Urinary bladder (tissue), 4 donors: ENCODE results near the gene SDHB. TPM values are rescaled to one million over a fixed set of nuclear protein-coding genes. Genes with fewer than 3 reads are reported as not detected.

Source experiments
- DNase-seq: peaks from one replicate; pipeline ENCODE4 v3.0.0-alpha.2; 2015; ENCODE audit errors: extremely low spot score
- H3K27ac ChIP-seq: one replicate; pipeline ENCODE4 v1.5.1; 2013; ENCODE audit warnings: low read depth, mild to moderate bottlenecking, moderate library complexity
- H3K36me3 ChIP-seq: one replicate; pipeline ENCODE4 v1.6.1; 2013; ENCODE audit warnings: mild to moderate bottlenecking, moderate library complexity; ENCODE audit not compliant: insufficient read depth
- H3K4me1 ChIP-seq: one replicate; pipeline ENCODE4 v1.6.1; 2013; ENCODE audit warnings: mild to moderate bottlenecking, moderate library complexity; ENCODE audit not compliant: insufficient read depth
- H3K4me3 ChIP-seq: one replicate; pipeline ENCODE4 v1.5.1; 2013; ENCODE audit warnings: low read depth, low read length
- WGBS: extraction: QIAGEN DNeasy Blood & Tissue Kit; methylation state at CpG from one replicate; pipeline ENCODE4 v1.1.7; 2013; 5-methylcytosine and 5-hydroxymethylcytosine counted together
- polyA plus RNA-seq: library from polyadenylated mRNA; stranded (reverse); fragments of 200-250 nt; gene quantifications from one replicate; pipeline ENCODE4 v1.2.3, GENCODE V29; 2013
- total RNA-seq: library from RNA; depleted of rRNA; stranded (reverse); fragments of >200 nt; gene quantifications from one replicate; pipeline ENCODE4 v1.2.3, GENCODE V29; 2014
- donor health status: healthy with polysubstance abuse.
- donor health status: healthy.

SDHB gene
- total and polyA plus RNA-seq, 2 donors, result 84.1 to 114 TPM

DNA sequence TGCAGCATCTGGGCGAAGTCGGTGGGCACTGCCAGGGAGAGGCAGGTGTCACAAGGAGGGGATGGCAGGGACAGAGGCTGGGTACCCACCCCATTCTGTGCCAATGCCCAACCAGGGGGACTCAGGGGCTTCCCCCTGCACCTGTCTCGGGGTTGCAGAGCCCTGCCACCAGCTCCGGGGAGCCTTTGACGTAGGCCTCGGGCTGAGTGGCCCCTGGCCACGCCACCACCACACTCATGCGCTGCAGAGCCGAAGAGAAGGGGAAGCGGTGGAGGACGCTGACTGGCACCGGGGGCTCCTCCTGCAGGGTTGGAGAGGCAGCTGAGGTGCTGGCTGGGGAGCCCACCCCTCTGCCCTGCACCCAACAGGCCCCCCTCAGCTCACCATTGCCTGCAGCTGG lies 61.7 kb downstream of the SDHB start:
- Histone ChIP-seq H3K4me1 (no peaks in the 10 kb centered on the region), H3K27ac (no peak overlapping the region), H3K36me3 (peaks cover 6% of the 10 kb centered on the region), H3K4me3 (no peak overlapping the region)
- 96% methylated on average over 12 of the region's 12 CpGs for WGBS
- no peak for DNase-seq

DNA sequence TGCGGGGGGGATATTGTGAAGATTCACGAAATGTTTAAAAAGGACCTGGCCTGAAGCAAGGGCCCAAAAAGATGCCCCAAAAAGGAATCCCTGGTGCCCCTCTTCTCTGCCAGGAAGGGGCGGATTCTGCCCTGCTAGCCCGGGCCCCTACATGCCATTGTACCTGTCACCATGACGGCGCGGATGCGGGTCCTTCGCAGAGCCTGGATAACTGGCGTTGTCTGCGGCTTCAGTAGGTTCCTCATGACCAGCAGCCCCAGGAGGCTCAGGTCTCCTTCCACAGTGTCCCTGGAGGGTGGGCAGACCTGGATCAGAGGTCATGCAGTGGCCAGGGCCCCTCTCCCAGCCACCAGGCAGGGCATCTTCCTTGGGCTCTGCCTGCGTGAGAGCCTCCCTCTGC lies 62.3 kb downstream of the SDHB start:
- Histone ChIP-seq H3K4me1 (no peaks in the 10 kb centered on the region), H3K27ac (no peak overlapping the region), H3K36me3 (peaks cover 6% of the 10 kb centered on the region), H3K4me3 (no peak overlapping the region)
- 97% methylated on average over 12 of the region's 12 CpGs for WGBS
- no peak for DNase-seq

GRCh38 chr1:16989676-16990391 lies 64.0 kb downstream of the SDHB start:
- H3K4me1 ChIP-seq, result no peaks in the 10 kb centered on the region
- no peak overlapping the region for H3K27ac ChIP-seq
- WGBS, result 95% methylated on average over 22 of the region's 22 CpGs
- DNase-seq, result no peak
- H3K36me3 ChIP-seq, result peaks cover 4% of the 10 kb centered on the region
- no peak overlapping the region for H3K4me3 ChIP-seq

- Histone ChIP-seq H3K4me1 (no peaks in the 10 kb centered on the region), H3K27ac (no peak overlapping the region), H3K4me3 (no peak overlapping the region), H3K36me3 (peaks cover 4% of the 10 kb centered on the region)
- DNase-seq, result no peak
- WGBS, result 96% methylated on average over 13 of the region's 13 CpGs
Observed at GRCh38 chr1:16988210-16988609, 65.6 kb downstream of the SDHB start.

DNA sequence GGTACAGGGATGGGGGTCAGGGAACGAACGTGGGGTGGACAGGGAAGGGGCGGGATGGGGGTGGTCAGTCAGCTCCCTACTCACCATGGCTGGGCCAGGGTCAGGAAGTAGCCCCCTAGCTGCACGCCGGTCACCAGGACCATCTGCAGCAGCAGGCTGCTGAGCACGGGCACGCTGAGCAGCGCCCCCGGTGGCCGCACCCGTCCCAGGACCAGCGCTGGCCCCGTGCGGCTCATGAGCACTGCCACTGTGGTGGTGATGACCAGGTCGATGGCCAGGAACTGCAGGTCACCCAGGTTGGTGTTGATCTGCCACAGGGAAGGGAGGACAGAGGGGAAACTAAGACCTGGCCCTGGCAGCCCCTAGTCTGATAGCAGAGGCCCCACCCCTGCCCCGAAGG lies 66.9 kb downstream of the SDHB start:
- Histone ChIP-seq H3K36me3 (peaks cover 4% of the 10 kb centered on the region), H3K4me3 (no peak overlapping the region), H3K27ac (no peak overlapping the region), H3K4me1 (no peaks in the 10 kb centered on the region)
- WGBS, result 77% methylated on average over 16 of the region's 16 CpGs
- no peak for DNase-seq

DNA sequence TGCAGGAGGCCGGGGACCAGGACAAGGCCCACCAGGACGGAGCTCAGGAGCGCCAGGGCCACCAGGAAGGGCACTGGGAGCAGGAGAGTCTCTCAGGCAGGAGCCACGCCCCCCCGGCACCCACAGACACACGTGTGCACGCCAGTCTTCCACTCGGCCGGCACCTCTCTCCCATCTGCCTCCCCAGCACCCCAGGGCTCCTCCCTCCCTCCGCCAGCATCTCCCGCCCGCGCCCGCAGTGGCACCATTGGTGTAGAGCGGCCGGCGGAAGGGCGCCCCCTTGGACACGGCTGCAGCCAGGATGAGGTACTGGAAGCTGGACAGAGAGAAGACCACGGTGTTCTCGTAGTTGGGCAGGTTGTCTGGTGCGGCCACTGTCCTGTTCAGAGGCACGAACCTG lies 67.3 kb downstream of the SDHB start:
- Histone ChIP-seq H3K4me1 (no peaks in the 10 kb centered on the region), H3K4me3 (no peak overlapping the region), H3K36me3 (peaks cover 4% of the 10 kb centered on the region), H3K27ac (no peak overlapping the region)
- WGBS, result 89% methylated on average over 23 of the region's 23 CpGs
- DNase-seq, result no peak

DNA sequence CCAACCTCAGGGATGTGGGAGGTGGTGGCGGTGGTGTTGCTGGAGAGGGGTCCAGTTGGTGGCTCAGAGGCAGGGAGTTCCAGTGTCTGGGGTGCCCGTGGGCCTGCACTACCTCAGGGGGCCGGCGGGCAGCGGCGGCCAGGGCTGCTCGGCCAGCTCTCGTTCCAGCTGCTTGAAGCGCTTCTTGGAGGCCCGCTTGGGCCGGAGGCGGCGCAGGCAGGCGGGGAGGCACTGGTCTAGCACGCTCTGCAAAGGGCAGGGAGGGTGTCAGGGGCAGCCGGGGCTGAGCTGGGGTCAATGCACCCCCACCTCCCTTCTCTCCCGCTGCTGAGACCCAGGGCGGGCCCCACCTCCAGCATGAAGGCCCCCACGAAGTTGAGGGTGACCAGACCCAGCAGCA lies 67.7 kb downstream of the SDHB start:
- Histone ChIP-seq H3K27ac (no peak overlapping the region), H3K36me3 (peaks cover 4% of the 10 kb centered on the region), H3K4me1 (no peaks in the 10 kb centered on the region), H3K4me3 (no peak overlapping the region)
- DNase-seq, result no peak
- WGBS, result 91% methylated on average over 19 of the region's 19 CpGs

GRCh38 chr1:16984717-16985116 lies 69.1 kb downstream of the SDHB start:
- Histone ChIP-seq H3K36me3 (no peaks in the 10 kb centered on the region), H3K27ac (no peak overlapping the region), H3K4me3 (no peak overlapping the region), H3K4me1 (no peaks in the 10 kb centered on the region)
- DNase-seq, result peak; percentile 63
- 16% methylated on average over 7 of the region's 7 CpGs for WGBS

- Histone ChIP-seq H3K36me3 (no peaks in the 10 kb centered on the region), H3K4me1 (no peaks in the 10 kb centered on the region), H3K4me3 (no peak overlapping the region), H3K27ac (no peak overlapping the region)
- 97% methylated on average over 4 of the region's 4 CpGs for WGBS
- DNase-seq, result no peak
Observed at GRCh38 chr1:16983649-16984048, 70.2 kb downstream of the SDHB start.

GRCh38 chr1:16982902-16983301 lies 70.9 kb downstream of the SDHB start:
- Histone ChIP-seq H3K4me3 (no peak overlapping the region), H3K27ac (no peak overlapping the region), H3K36me3 (no peaks in the 10 kb centered on the region), H3K4me1 (no peaks in the 10 kb centered on the region)
- WGBS, result 88% methylated on average over 11 of the region's 11 CpGs
- no peak for DNase-seq

- WGBS, result 92% methylated on average over 10 of the region's 10 CpGs
- Histone ChIP-seq H3K27ac (no peak overlapping the region), H3K4me1 (no peaks in the 10 kb centered on the region), H3K36me3 (no peaks in the 10 kb centered on the region), H3K4me3 (no peak overlapping the region)
- DNase-seq, result no peak
Observed at GRCh38 chr1:16981269-16981849, 72.5 kb downstream of the SDHB start.

DNA sequence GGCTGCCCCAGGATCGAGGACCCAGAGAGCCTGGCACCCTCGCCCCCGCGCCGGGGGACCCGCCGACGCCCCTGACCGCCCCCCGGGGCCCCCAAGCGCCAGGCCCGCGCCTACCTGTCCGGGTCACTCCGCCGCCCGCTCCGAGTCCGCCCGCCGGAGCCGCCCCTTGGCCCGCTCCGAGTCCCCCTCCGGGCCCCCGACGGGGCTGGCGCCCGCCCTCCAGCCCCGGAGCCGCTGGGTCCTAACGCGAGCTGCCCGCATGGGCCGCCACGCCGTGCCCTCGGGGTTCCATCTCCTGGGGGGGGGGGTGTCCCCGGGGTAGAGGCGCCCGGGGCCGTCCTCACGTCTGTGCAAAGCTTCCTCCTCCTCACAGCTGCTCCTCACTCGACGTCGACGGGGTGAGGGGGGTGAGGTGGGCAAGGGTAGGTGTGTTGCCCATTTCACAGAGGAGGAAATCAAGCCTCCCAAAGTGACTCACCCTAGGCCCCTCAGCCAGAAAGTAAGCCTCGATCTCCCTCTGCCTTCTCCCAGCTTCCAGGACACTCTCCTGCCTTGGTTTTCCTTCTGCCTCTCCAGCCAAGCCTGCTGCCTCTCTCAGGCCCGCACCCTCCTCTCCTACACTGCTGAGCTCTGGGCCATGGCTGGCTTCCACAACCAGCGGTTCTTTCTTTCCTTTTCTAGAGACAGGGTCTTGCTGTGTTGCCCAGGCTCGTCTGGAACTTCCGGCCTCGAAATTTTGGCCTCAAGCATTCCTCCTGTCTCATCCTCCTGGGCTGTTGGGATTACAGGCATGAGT lies 73.2 kb downstream of the SDHB start, which contains the start of gene MFAP2:
TSS of gene MFAP2 (minus strand) at position 148 of the 796 bp plus-strand sequence. CDS start 2,347 bp downstream, outside the sequence.
- Histone ChIP-seq H3K27ac (peak within 1 kb of the TSS; percentile 11), H3K4me3 (peak within 1 kb of the TSS; percentile 49), H3K36me3 (no peaks in the 10 kb centered on the region), H3K4me1 (no peaks in the 10 kb centered on the region)
- no peak for DNase-seq
- 9% methylated on average over 53 of the region's 53 CpGs for WGBS

DNA sequence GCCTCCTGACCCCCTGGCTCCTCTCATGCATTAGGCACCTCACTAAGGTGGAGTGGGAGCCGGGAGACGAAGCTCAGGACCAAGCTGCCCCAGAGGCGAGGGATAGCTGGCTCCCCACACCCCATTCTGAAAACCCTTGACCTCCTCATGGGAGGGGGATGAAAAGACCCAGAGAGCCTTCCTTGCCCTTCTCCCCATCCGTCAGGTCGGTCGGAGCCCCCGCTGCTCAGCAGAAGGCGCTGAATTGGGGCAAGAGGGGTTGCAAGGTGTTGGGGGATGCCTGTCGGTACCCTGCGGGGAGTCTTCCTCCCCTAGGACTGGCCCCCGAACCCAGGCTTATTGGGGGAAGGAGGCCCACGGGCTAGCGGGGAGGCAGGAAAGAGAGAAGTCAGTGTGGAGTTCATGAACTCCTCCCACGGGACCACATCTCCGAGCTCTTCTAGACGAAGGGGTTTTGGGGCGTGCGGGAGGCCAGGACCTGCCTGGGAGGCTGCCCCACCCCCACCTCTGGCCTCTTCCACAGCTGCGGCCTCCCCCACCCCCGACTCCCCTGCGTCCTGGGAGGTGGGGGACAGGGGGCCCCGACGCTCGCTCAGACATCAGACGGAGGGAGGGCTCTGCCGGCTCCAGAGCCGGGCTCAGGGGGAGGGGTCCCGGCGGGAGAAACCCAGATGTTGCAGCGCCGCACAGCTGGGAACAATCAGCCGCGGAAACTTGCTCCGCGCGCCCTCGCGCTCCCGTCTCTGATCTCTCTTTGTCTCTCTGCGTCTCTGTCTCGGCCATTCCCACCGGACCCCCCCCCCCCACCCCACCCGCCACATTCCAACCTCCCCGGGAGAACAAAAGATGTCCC lies 74.1 kb downstream of the SDHB start:
- H3K4me1 ChIP-seq, result no peaks in the 10 kb centered on the region
- 17% methylated on average over 44 of the region's 44 CpGs for WGBS
- peak overlapping the region; percentile 11 for H3K27ac ChIP-seq
- peak; percentile 29 for DNase-seq
- peak overlapping the region; percentile 49 for H3K4me3 ChIP-seq
- no peaks in the 10 kb centered on the region for H3K36me3 ChIP-seq
